H1 (cell line): Measurements from ENCODE around the gene ABLIM1.

ENCODE experiments used
- BRCA1 ChIP-seq: IDR thresholded peaks from 2 replicates; pipeline ENCODE4 v1.6.1; 2012; ENCODE audit warnings: low read depth, low read length, improper control_type of control experiment
- JUN ChIP-seq: IDR thresholded peaks from 2 replicates; pipeline ENCODE4 v1.6.1; 2011; ENCODE audit warnings: low read depth, mild to moderate bottlenecking, improper control_type of control experiment, low read length
- POLR2A ChIP-seq, 2 experiments: IDR thresholded peaks; 1 replicate in 1 of 2; 2 replicates in 1 of 2; pipeline ENCODE4 v1.6.1; 2011; ENCODE audit warnings: low read depth in 2 of 2, low read length in 2 of 2, mild to moderate bottlenecking in 2 of 2; ENCODE audit errors: control extremely low read depth in 1 of 2
- YY1 ChIP-seq: IDR thresholded peaks from 2 replicates; pipeline ENCODE4 v1.6.1; 2011; ENCODE audit warnings: low read depth, mild to moderate bottlenecking, low read length

GRCh38 chr10:114645706-114646105 lies 12.4 kb downstream of the ABLIM1 start:
- TF ChIP-seq POLR2A (IDR thresholded peaks at IDR 0.05; ENCODE audit: control extremely low read depth in 1 of 2, low read depth in 2 of 2, low read length in 2 of 2) = no peak
- no peak for TF ChIP-seq BRCA1
- TF ChIP-seq JUN = no peak
- no peak for TF ChIP-seq YY1
